ENCODE data around the gene INHBE. TPM values are rescaled to one million over a fixed set of nuclear protein-coding genes. Genes with fewer than 3 reads are reported as not detected.

The INHBE gene
- polyA plus RNA-seq, 1 experiment: 10.8 TPM

- TF ChIP-seq, protein P1, sequence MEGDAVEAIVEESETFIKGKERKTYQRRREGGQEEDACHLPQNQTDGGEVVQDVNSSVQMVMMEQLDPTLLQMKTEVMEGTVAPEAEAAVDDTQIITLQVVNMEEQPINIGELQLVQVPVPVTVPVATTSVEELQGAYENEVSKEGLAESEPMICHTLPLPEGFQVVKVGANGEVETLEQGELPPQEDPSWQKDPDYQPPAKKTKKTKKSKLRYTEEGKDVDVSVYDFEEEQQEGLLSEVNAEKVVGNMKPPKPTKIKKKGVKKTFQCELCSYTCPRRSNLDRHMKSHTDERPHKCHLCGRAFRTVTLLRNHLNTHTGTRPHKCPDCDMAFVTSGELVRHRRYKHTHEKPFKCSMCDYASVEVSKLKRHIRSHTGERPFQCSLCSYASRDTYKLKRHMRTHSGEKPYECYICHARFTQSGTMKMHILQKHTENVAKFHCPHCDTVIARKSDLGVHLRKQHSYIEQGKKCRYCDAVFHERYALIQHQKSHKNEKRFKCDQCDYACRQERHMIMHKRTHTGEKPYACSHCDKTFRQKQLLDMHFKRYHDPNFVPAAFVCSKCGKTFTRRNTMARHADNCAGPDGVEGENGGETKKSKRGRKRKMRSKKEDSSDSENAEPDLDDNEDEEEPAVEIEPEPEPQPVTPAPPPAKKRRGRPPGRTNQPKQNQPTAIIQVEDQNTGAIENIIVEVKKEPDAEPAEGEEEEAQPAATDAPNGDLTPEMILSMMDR (IDR thresholded peaks at IDR 0.05; ENCODE audit: low read depth, low read length): no peak
- no peak for DNase-seq (ENCODE audit: low read depth, low spot score)
- Histone ChIP-seq H3K27me3 (ENCODE audit: control insufficient read depth, insufficient read depth, low read length) (no peaks in the 10 kb centered on the region), H3K27ac (ENCODE audit: low read depth, low read length) (no peak overlapping the region), H3K4me3 (ENCODE audit: low read depth, low read length) (no peak overlapping the region), H3K9me3 (ENCODE audit: control insufficient read depth, insufficient read depth, low read length) (no peaks in the 10 kb centered on the region)
- ChIA-PET POLR2A (no interaction called here), CTCF (interaction anchor here (0.6 to 1.8 kb wide), 4 partner anchors 10 to 1108 kb away, joined by 3 to 5 read pairs (median 4); no protein-coding TSS in a partner anchor)
Observed at GRCh38 chr12:57465747-57466505, 10.8 kb downstream of the INHBE start.

- no peak overlapping the region for H3K4me3 ChIP-seq (ENCODE audit: low read depth, low read length)
- no peak for DNase-seq (ENCODE audit: low read depth, low spot score)
- ChIA-PET POLR2A (no interaction called here), CTCF (interaction anchor here (1.7 to 3.2 kb wide), 3 partner anchors 8 to 14 kb away, joined by 4 to 14 read pairs (median 4); partner anchors contain the start of gene GLI1)
- TF ChIP-seq, protein P1 (IDR thresholded peaks at IDR 0.05; ENCODE audit: low read depth, low read length): no peak
- no peak overlapping the region for H3K27ac ChIP-seq (ENCODE audit: low read depth, low read length)
- peaks cover 5% of the 10 kb centered on the region for H3K27me3 ChIP-seq (ENCODE audit: control insufficient read depth, insufficient read depth, low read length)
- H3K9me3 ChIP-seq (ENCODE audit: control insufficient read depth, insufficient read depth, low read length): no peaks in the 10 kb centered on the region
Observed at GRCh38 chr12:57467212-57467874, 12.2 kb downstream of the INHBE start.

DNA sequence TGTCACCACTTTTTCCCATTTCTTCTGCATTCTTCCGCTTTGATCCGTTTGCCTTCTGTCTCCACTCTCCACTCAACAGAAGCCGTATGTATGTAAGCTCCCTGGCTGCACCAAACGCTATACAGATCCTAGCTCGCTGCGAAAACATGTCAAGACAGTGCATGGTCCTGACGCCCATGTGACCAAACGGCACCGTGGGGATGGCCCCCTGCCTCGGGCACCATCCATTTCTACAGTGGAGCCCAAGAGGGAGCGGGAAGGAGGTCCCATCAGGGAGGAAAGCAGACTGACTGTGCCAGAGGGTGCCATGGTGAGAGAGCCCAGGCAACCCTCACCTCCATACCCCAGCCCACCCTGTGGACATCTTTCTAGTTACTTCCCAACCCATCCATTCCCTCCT lies 12.8 kb downstream of the INHBE start:
- Histone ChIP-seq H3K4me3 (ENCODE audit: low read depth, low read length) (no peak overlapping the region), H3K9me3 (ENCODE audit: control insufficient read depth, insufficient read depth, low read length) (no peaks in the 10 kb centered on the region), H3K27ac (ENCODE audit: low read depth, low read length) (no peak overlapping the region), H3K27me3 (ENCODE audit: control insufficient read depth, insufficient read depth, low read length) (peaks cover 5% of the 10 kb centered on the region)
- DNase-seq (ENCODE audit: low read depth, low spot score): no peak
- TF ChIP-seq, protein P1 (IDR thresholded peaks at IDR 0.05; ENCODE audit: low read depth, low read length): no peak
- ChIA-PET CTCF (interaction anchor here (3.2 kb wide), 1 partner anchor 9 kb away, joined by 14 read pairs; the partner anchor contains the start of gene GLI1), POLR2A (no interaction called here)

DNA sequence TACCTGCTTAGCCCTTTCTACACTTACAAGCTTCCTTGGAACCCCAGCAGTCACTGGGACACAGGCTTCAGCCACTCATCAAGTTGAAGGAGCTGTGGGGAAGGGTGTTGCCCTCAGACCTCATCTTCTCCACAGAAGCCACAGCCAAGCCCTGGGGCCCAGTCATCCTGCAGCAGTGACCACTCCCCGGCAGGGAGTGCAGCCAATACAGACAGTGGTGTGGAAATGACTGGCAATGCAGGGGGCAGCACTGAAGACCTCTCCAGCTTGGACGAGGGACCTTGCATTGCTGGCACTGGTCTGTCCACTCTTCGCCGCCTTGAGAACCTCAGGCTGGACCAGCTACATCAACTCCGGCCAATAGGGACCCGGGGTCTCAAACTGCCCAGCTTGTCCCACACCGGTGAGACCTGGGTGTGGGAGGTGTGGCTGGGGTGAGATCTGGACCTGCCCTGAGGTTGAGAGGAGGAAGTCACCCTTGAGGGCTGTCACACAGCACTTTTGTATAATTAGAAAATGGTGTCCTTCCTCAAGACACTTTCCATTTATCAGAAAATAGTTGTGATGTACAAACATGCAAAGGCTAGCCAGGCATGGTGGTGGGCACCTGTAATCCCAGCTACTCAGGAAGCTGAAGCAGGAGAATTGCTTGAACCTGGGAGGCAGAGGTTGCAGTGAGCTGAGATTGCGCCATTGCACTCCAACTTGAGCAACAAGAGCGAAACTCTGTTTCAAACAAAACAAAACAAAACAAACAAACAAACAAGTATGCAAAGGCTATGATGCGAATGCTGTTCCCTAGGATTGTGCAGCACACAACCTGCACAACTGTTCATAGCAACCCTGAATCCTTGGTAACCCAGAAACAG lies 14.4 kb downstream of the INHBE start:
- CTCF ChIA-PET: interaction anchor here (1.0 to 3.2 kb wide), 3 partner anchors 11 to 17 kb away, joined by 3 to 14 read pairs (median 4); partner anchors contain the start of gene GLI1
- H3K27ac ChIP-seq (ENCODE audit: low read depth, low read length): no peak overlapping the region
- TF ChIP-seq, protein P1 (IDR thresholded peaks at IDR 0.05; ENCODE audit: low read depth, low read length): no peak
- no peaks in the 10 kb centered on the region for H3K9me3 ChIP-seq (ENCODE audit: control insufficient read depth, insufficient read depth, low read length)
- no peak for DNase-seq (ENCODE audit: low read depth, low spot score)
- no peak overlapping the region for H3K4me3 ChIP-seq (ENCODE audit: low read depth, low read length)
- H3K27me3 ChIP-seq (ENCODE audit: control insufficient read depth, insufficient read depth, low read length): peaks cover 18% of the 10 kb centered on the region
- POLR2A ChIA-PET: no interaction called here

All from AG04450 (cell line).